ENCODE measurements around the gene STXBP5.

The STXBP5 gene

DNA sequence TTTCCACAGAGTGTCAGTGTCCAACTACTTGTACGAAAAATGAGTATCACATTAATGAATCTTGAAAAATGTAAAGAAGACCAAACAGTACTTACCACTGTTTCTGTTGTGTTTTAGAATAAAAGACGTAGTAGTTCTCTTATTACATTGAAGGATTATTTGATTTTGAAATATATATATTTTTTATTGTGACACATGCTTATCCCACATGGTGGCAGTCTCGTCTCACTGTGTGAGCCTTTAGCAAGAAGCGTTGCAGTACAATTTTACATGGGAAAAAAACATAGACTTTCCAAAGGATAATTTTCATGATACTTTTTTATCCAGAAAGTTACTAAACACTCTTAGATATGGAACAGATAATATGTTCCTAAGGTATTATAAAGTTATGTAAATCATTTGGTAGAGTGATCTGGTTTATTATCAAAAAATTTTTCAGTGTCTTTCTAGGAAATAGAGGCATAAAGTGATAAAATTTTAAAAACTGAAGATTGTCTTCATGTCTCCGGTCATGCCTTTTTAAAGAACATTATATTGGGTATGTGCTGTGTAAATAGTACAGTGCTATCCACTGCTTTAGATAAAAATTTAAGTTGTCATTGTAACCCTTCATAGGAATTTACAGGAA lies 186.8 kb downstream of the STXBP5 start:
- TF ChIP-seq CTCF (IDR thresholded peaks at IDR 0.05; ENCODE audit: low read depth, low read length): peak; percentile 21

DNA sequence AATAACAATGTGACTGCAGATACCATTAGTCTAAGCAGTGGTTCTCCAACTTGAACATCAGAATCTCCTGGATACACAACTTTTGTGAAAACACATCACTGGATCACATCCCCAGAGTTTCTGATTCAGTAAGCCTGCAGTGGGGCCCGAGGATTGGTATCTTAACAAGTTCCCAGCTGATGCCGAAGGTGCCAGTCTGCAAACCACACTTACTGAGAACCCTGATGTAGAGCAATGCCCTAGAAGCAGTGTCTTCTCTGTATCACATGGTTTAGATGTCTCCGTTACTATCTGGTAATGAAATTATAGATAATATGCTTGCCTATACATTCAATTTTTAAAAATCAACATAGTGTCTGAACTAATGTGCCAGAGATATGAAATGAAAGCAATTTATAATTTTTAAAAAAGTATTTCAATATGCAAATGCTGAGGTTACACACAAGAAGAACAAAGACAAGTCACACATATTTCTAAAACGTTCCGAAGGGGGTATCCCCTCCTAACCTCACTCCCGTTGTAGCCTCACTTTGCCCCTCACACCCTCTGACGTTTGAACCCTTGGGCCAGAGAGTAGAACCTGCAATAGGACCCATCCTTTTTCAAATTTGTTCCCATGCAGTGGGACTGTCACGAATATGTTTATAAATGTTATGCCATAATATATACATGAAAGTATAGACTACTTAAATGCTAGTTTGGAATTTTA lies 188.9 kb downstream of the STXBP5 start:
- TF ChIP-seq CTCF (IDR thresholded peaks at IDR 0.05; ENCODE audit: low read depth, low read length): no peak
- no peak for DNase-seq (ENCODE audit: extremely low read depth, low read depth)

More for the DNA sequence above, 186.8 kb downstream of the STXBP5 start:
- DNase-seq (ENCODE audit: extremely low read depth, low read depth): no peak

DNA sequence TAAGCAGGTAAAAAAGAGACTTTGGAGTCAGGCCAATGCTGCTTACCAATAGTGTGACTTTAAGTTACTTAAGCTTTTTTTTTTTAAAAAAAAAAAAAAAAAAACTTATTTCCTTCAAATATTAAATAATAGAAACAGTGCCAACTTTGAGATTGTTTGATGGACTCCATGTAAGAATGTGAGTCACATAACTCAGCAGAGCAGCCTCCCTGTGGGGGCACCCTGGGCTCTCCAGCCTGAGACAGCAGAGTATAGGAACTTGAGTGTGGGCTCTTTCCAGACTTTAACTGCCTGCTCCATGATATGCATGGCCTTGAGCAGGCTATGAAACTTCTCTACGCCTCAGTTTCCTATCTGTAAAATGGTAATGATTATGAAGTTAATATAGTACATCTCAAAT lies 190.9 kb downstream of the STXBP5 start:
- no peak for DNase-seq (ENCODE audit: extremely low read depth, low read depth)
- no peak for TF ChIP-seq CTCF (IDR thresholded peaks at IDR 0.05; ENCODE audit: low read depth, low read length)

DNA sequence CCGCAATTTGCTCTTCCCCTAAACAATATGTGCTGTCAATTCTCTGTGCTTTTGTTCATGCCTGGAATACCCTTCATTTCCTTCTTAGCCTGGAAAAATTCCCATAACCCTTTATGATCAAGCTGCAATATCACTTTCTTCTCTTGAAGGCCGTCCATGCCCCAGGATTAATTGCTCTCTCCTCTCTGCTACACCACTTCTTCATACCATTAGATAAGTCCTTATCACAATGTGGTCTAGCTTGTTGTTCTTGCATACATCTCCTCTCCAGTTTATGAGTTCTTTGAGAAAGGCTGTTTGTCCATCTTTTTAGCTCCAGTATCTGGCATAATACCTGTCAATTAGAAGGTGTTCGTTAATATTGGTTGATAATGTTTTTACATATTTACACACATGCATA lies 193.1 kb downstream of the STXBP5 start:
- TF ChIP-seq CTCF (IDR thresholded peaks at IDR 0.05; ENCODE audit: low read depth, low read length): no peak

GRCh38 chr6:147400968-147401367 lies 196.8 kb downstream of the STXBP5 start:
- no peak for DNase-seq (ENCODE audit: extremely low read depth, low read depth)
- TF ChIP-seq CTCF (IDR thresholded peaks at IDR 0.05; ENCODE audit: low read depth, low read length): no peak

More for the DNA sequence above, 193.1 kb downstream of the STXBP5 start:
- DNase-seq (ENCODE audit: extremely low read depth, low read depth): no peak

DNA sequence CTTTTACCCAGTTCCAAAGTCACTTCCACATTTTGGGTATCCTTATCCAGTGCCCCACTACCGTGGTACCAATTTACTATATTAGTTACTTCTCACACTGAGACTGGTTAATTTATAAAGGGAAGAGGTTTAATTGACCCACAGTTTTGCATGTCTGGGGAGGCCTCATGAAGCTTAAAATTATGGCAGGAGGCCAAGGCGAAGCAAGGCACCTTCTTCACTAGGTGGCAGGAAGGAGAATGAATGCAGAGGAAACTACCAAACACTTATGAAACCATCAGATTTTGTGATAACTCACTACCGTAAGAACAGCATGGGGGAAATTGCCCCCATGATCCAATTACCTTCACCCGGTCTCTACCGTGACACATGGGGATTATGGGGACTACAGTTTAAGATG lies 197.6 kb downstream of the STXBP5 start:
- no peak for TF ChIP-seq CTCF (IDR thresholded peaks at IDR 0.05; ENCODE audit: low read depth, low read length)
- DNase-seq (ENCODE audit: extremely low read depth, low read depth): no peak

- DNase-seq (ENCODE audit: extremely low read depth, low read depth): no peak
- TF ChIP-seq CTCF (IDR thresholded peaks at IDR 0.05; ENCODE audit: low read depth, low read length): no peak
Measured at GRCh38 chr6:147406783-147407182, 202.6 kb downstream of the STXBP5 start.

All from AG09319 (cell line).